ENCODE data around the gene PACRG. TPM values are rescaled to one million over a fixed set of nuclear protein-coding genes. Genes with fewer than 3 reads are reported as not detected.

Gene PACRG
- total and polyA plus RNA-seq, 2 donors (not counting 3 experiments of a cell fraction or from before 2014, with no cell fraction given), result 0.08 TPM; not detected in 1

- TF ChIP-seq EZH2 (IDR thresholded peaks at IDR 0.05; ENCODE audit: borderline replicate concordance, low read depth, low read length, severe bottlenecking) (no peak), GATA2 (IDR thresholded peaks at IDR 0.05; ENCODE audit: insufficient read depth, insufficient read length, low read depth, low read length) (no peak), JUN (IDR thresholded peaks at IDR 0.05; ENCODE audit: borderline replicate concordance, insufficient read depth, insufficient read length, low read depth) (no peak), POLR2AphosphoS5 (IDR thresholded peaks at IDR 0.05; ENCODE audit: insufficient read depth, low read depth, low read length) (no peak), POLR2A (IDR thresholded peaks at IDR 0.05; ENCODE audit: low read depth, low read length) (no peak), MYC (IDR thresholded peaks at IDR 0.05; ENCODE audit: low read depth, low read length) (no peak), CTCF (IDR thresholded peaks at IDR 0.05; ENCODE audit: extremely low read depth in 1 of 2, insufficient read depth in 1 of 2, low read depth in 1 of 2, low read length in 2 of 2) (no peak), MAX (IDR thresholded peaks at IDR 0.05; ENCODE audit: insufficient read depth, insufficient read length) (no peak), FOS (IDR thresholded peaks at IDR 0.05; ENCODE audit: borderline replicate concordance, insufficient read depth, low read length) (no peak)
- no peaks in the 10 kb centered on the region for H4K20me1 ChIP-seq (replicated peaks; ENCODE audit: control insufficient read depth, extremely low read depth, insufficient read depth, low read length)
- no peak overlapping the region for H3K9ac ChIP-seq (replicated peaks; ENCODE audit: extremely low read depth, insufficient read depth, low read length)
- ChIA-PET POLR2A (no interaction called here), CTCF (no interaction called here)
- no peaks in the 10 kb centered on the region for H3K9me1 ChIP-seq (replicated peaks; ENCODE audit: control insufficient read depth, extremely low read depth, insufficient read depth, low read length)
- no peak for FAIRE-seq
- no peaks in the 10 kb centered on the region for H3K27me3 ChIP-seq (ENCODE audit: control insufficient read depth in 2 of 2, insufficient read depth in 2 of 2, low read length in 2 of 2)
- no peak overlapping the region for H3K4me2 ChIP-seq (ENCODE audit: insufficient read depth, low read length)
- H3K36me3 ChIP-seq (ENCODE audit: control insufficient read depth in 2 of 2, extremely low read depth in 1 of 2, insufficient read depth in 2 of 2, low read length in 2 of 2), result no peaks in the 10 kb centered on the region
- intact Hi-C loops (cut with micrococcal nuclease) (no loop called here), dilution Hi-C loops (cut with MboI; ENCODE audit: extremely low pct_ligation_motif_present, low sequenced_read_pairs) (no loop called here)
- H3K27ac ChIP-seq (ENCODE audit: insufficient read depth, low read depth, low read length), result no peak overlapping the region
- DNase-seq (ENCODE audit: low read depth, low spot score), result no peak
- H3K9me3 ChIP-seq (replicated peaks; ENCODE audit: control insufficient read depth, insufficient read depth, low read length), result no peaks in the 10 kb centered on the region
- H3K79me2 ChIP-seq (ENCODE audit: control insufficient read depth, insufficient read depth, low read length), result no peaks in the 10 kb centered on the region
- H2AFZ ChIP-seq (ENCODE audit: low read depth, low read length), result no peak overlapping the region
- no peaks in the 10 kb centered on the region for H3K4me1 ChIP-seq (ENCODE audit: control insufficient read depth, extremely low read depth, insufficient read depth, low read length)
- no TSS peak for BruUV-seq (replicated peaks)
- no peak overlapping the region for H3K4me3 ChIP-seq (replicated peaks in 1 of 3; ENCODE audit: insufficient read depth in 1 of 3, low read depth in 1 of 3, low read length in 3 of 3)
These were observed 23.6 kb downstream of the PACRG start for GRCh38 chr6:162751211-162751859.
